GM12864 (cell line): ENCODE data around the gene MEIS3.

ENCODE experiments used
- DNase-seq: peaks from one replicate; pipeline ENCODE4 v3.0.0-alpha.2; 2011; ENCODE audit warnings: low read depth
- H3K4me3 ChIP-seq: 2 replicates; pipeline ENCODE4 v1.5.1; 2011; ENCODE audit warnings: mild to moderate bottlenecking, low read depth, low read length, control low read depth
- TF ChIP-seq, protein P1 (sequence below): IDR thresholded peaks from 2 replicates; pipeline ENCODE4 v1.5.1; 2011; ENCODE audit warnings: low read depth, mild to moderate bottlenecking, moderate library complexity, low read length, control low read depth, inconsistent platforms; ENCODE audit errors: missing control alignments

MEIS3 gene

DNA sequence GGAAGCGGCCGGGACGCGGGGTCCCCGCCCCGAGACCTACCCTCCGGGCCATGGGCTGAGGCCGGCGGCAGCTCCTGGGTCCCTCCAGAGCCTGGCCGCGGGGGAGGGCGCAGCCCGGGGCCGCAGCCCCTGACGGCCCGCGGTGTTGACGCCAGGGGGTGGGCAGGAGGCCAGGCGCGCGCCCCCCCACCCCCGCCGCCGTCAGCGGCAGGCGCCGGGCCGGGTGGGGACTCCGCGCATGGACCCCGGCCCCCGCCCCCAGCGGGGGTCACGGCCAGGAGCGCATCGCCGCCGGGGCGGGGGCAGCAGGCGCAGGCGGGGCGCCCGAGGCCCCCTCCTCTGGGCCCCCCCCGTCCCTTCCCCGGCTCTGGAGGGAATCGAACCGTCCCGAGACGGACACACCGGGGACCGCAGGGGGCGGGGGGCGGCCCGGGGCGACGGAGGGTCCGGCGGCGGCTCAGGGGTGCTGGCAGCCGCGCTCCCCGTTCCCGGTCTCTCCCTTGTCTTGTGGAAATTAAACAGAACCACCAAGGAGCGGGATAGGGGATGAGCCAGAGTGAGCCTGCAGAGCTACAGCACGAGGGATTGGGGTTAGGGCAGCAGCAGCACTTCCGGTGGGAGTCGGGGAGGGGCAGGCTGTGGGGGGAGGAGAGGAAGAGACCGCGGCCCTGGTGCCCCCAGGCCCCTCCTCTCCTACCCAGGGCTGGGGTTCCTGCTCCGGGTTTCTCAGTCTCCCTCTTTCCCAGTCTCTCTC lies at the start of gene MEIS3:
Gene MEIS3, minus strand, starts transcription at position 498 of the 754 bp plus-strand sequence. Its CDS starts 446 bp downstream, at position 52.
- DNase-seq: no peak

DNA sequence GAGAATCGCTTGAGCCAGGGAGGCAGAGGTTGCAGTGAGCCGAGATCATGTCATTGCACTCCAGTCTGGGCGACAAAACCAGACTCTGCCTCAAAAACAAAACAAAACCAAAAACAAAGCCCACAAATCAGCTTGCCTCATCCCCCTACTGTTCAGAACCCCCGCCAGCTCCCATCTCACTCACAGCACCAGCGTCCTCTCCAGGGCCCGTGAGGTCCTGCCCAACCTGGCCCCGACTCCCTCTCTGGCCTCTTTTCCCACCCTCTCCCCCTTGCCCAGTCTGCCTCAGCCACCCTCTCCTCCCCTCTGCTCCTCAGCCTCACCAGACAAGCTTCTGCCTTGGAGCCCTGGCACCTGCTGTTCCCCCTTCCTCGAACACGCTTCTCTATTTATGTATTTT lies 48.6 kb upstream of the MEIS3 start:
- TF ChIP-seq, protein P1, sequence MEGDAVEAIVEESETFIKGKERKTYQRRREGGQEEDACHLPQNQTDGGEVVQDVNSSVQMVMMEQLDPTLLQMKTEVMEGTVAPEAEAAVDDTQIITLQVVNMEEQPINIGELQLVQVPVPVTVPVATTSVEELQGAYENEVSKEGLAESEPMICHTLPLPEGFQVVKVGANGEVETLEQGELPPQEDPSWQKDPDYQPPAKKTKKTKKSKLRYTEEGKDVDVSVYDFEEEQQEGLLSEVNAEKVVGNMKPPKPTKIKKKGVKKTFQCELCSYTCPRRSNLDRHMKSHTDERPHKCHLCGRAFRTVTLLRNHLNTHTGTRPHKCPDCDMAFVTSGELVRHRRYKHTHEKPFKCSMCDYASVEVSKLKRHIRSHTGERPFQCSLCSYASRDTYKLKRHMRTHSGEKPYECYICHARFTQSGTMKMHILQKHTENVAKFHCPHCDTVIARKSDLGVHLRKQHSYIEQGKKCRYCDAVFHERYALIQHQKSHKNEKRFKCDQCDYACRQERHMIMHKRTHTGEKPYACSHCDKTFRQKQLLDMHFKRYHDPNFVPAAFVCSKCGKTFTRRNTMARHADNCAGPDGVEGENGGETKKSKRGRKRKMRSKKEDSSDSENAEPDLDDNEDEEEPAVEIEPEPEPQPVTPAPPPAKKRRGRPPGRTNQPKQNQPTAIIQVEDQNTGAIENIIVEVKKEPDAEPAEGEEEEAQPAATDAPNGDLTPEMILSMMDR: no peak
- H3K4me3 ChIP-seq: no peak overlapping the region
- DNase-seq: no peak

More for the DNA sequence above, at the start of gene MEIS3:
- H3K4me3 ChIP-seq: no peak within 1 kb of the TSS
- TF ChIP-seq, protein P1: no peak

DNA sequence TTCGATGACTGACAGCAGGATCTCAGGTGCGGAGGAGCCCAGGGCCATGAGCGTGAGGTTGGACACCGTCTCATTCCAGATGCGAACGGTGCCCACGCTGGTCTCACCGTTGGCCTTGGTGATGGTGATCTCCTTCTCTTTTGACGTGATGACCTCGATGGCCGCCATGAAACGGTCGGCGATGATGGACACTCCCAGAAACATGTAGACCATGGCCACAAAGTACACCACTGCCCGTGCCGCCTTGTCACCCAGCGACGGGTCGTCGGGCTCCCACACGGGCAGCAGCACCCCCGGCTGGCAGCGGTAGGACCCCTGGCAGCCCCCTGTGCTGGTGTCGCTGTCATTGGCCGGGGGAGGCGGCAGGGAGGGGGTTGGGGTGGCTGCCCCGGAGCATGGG lies 46.6 kb upstream of the MEIS3 start:
- no peak for DNase-seq
- H3K4me3 ChIP-seq: no peak overlapping the region
- TF ChIP-seq, protein P1: no peak

DNA sequence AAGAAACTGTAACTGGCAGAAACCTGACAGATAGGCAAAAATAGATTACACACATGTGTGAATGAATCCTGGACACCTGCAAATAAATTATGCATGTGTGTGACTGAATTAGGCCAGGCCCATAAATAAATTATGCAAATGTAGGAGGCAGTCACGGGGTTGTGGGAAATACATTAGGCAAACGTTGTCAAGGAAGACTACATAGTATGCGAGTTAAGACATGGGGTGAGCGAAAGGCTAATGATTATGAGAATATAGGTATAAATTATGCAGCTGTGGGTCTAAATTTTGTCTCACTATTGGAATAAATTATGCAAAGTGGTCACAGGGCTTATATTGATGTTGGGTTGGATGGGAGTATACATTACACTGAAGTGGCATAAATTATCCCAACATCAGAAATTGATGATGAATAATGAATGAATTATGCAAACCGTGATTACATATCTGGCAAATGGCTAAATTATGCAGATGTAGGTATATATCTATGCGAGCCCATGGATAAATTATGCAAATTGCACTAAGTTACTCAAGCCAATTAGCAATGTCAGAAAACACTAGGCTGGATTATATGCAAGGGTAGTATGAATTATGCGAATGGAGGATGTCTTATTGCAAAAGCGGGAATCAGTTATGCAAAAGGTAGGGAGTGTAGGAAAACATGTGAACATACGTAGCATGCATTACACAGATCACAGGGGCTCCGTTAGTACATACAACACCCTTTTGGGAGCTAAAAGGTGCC lies 45.5 kb upstream of the MEIS3 start:
- no peak for DNase-seq
- TF ChIP-seq, protein P1: no peak
- no peak overlapping the region for H3K4me3 ChIP-seq

DNA sequence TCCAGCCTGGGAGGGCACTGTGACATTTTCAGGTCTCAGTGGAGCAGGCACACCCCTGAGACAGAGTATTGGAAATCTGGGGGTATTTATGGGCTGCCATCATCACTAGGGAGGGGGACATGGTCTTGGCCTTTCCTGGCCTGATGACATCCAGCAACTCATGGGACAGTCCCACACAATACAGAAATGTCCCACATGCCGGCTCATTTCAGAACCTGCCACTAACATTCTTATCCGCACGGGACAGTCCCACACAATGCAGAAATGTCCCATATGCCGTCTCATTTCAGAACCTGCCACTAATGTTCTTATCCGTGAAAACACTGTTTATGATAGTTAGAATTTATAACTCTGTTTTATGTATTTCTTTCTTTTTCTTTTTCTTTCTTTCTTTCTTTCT lies 42.5 kb upstream of the MEIS3 start:
- DNase-seq: no peak
- TF ChIP-seq, protein P1: no peak
- no peak overlapping the region for H3K4me3 ChIP-seq

DNA sequence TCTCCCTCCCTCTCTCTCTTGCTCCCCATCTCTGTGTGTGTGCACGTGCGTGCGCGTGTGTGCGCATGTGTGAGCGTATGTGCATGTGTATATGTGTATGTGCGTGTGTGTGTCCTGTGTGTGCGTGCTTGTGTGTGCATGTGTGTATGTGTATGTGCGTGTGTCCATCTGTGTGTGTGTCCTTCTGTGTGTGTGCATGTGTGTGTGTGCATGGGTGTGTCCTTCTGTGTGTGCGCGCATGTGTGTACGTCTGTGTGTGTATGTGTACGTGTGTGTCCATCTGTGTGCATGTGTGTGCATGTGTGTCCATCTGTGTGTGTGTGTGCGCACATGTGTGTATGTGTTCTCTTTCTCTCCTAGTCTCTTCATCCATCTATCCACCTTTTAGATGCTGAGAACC lies 40.1 kb upstream of the MEIS3 start:
- TF ChIP-seq, protein P1: no peak
- no peak overlapping the region for H3K4me3 ChIP-seq
- no peak for DNase-seq
